ENCODE results near the gene TYRO3. TPM values are rescaled to one million over a fixed set of nuclear protein-coding genes. Genes with fewer than 3 reads are reported as not detected.
A peak's percentile ranks its signal among the peaks of the same experiment; 100 is the strongest.

Gene TYRO3
- total and polyA plus RNA-seq, 2 experiments from 2014 or later, result 17.2 to 26.3 TPM

GRCh38 chr15:41512940-41513505, 46.0 kb upstream of the TYRO3 start:
- no peak for TF ChIP-seq CTCF (IDR thresholded peaks at IDR 0.05; ENCODE audit: low read depth, low read length)
- no peak overlapping the region for H3K27ac ChIP-seq
- peak in 1 of 2 donors; percentile 60 for DNase-seq (ENCODE audit: low read depth in 1 of 2, low spot score in 1 of 2)
- peaks cover 6% of the 10 kb centered on the region for H3K4me1 ChIP-seq (ENCODE audit: low read depth)
- H3K4me3 ChIP-seq, result peak overlapping the region; percentile 39
- H3K27me3 ChIP-seq, result peaks cover 58% of the 10 kb centered on the region
- H3K9me3 ChIP-seq (ENCODE audit: low read depth), result no peaks in the 10 kb centered on the region
- H3K36me3 ChIP-seq, result peaks cover 6% of the 10 kb centered on the region

GRCh38 chr15:41513506-41514227, 45.3 kb upstream of the TYRO3 start, which contains the start of gene LTK:
LTK (minus strand) TSS chr15:41513827; CDS start chr15:41513709, 118 bp downstream.
- Histone ChIP-seq H3K27ac (no peak within 1 kb of the TSS), H3K27me3 (peaks cover 52% of the 10 kb centered on the region), H3K4me1 (ENCODE audit: low read depth) (peaks cover 6% of the 10 kb centered on the region), H3K4me3 (peak within 1 kb of the TSS; percentile 39), H3K9me3 (ENCODE audit: low read depth) (no peaks in the 10 kb centered on the region), H3K36me3 (peaks cover 6% of the 10 kb centered on the region)
- peak in 1 of 2 donors; percentile 74 for DNase-seq (ENCODE audit: low read depth in 1 of 2, low spot score in 1 of 2)
- no peak for TF ChIP-seq CTCF (IDR thresholded peaks at IDR 0.05; ENCODE audit: low read depth, low read length)

GRCh38 chr15:41517895-41518449, 41.0 kb upstream of the TYRO3 start:
- peaks cover 12% of the 10 kb centered on the region for H3K36me3 ChIP-seq
- no peaks in the 10 kb centered on the region for H3K9me3 ChIP-seq (ENCODE audit: low read depth)
- no peak for TF ChIP-seq CTCF (IDR thresholded peaks at IDR 0.05; ENCODE audit: low read depth, low read length)
- H3K27me3 ChIP-seq, result peaks cover 9% of the 10 kb centered on the region
- H3K27ac ChIP-seq, result no peak overlapping the region
- H3K4me3 ChIP-seq, result no peak overlapping the region
- no peak for DNase-seq (ENCODE audit: low read depth in 1 of 2, low spot score in 1 of 2)
- no peaks in the 10 kb centered on the region for H3K4me1 ChIP-seq (ENCODE audit: low read depth)

GRCh38 chr15:41520636-41521035, 38.4 kb upstream of the TYRO3 start:
- H3K9me3 ChIP-seq (ENCODE audit: low read depth), result no peaks in the 10 kb centered on the region

GRCh38 chr15:41521614-41522013, 37.4 kb upstream of the TYRO3 start:
- Histone ChIP-seq H3K27me3 (no peaks in the 10 kb centered on the region), H3K9me3 (ENCODE audit: low read depth) (no peaks in the 10 kb centered on the region), H3K4me3 (no peak overlapping the region), H3K36me3 (peaks cover 14% of the 10 kb centered on the region), H3K27ac (no peak overlapping the region), H3K4me1 (ENCODE audit: low read depth) (no peaks in the 10 kb centered on the region)
- no peak for TF ChIP-seq CTCF (IDR thresholded peaks at IDR 0.05; ENCODE audit: low read depth, low read length)
- no peak for DNase-seq (ENCODE audit: low read depth in 1 of 2, low spot score in 1 of 2)

More at GRCh38 chr15:41520636-41521035, 38.4 kb upstream of the TYRO3 start:
- Histone ChIP-seq H3K36me3 (peaks cover 12% of the 10 kb centered on the region), H3K4me3 (no peak overlapping the region), H3K27ac (no peak overlapping the region), H3K4me1 (ENCODE audit: low read depth) (no peaks in the 10 kb centered on the region), H3K27me3 (no peaks in the 10 kb centered on the region)
- no peak for TF ChIP-seq CTCF (IDR thresholded peaks at IDR 0.05; ENCODE audit: low read depth, low read length)
- DNase-seq (ENCODE audit: low read depth in 1 of 2, low spot score in 1 of 2), result no peak

All from cardiac muscle cell (in vitro differentiated cells and primary cell).